HG03432 (cell line): ENCODE data around the gene NLRP9.

ENCODE experiments used
- ATAC-seq: cut with Tn5 transposase; IDR thresholded peaks from one replicate; pipeline ENCODE4 v1.9.1; 2021; ENCODE audit warnings: mild to moderate bottlenecking, moderate library complexity; ENCODE audit not compliant: unreplicated experiment

NLRP9 gene

GRCh38 chr19:55704494-55705245, 33.5 kb downstream of the NLRP9 start:
- ATAC-seq = no peak

GRCh38 chr19:55703790-55704215, 34.4 kb downstream of the NLRP9 start:
- ATAC-seq = no peak

- ATAC-seq = no peak
Measured at GRCh38 chr19:55702131-55702627, 36.0 kb downstream of the NLRP9 start.

GRCh38 chr19:55700813-55701212, 37.4 kb downstream of the NLRP9 start:
- no peak for ATAC-seq

- ATAC-seq = no peak
Measured at GRCh38 chr19:55699221-55699620, 39.0 kb downstream of the NLRP9 start.

GRCh38 chr19:55698256-55698655, 39.9 kb downstream of the NLRP9 start:
- no peak for ATAC-seq

GRCh38 chr19:55697698-55698097, 40.5 kb downstream of the NLRP9 start:
- no peak for ATAC-seq

GRCh38 chr19:55697069-55697440, 41.1 kb downstream of the NLRP9 start:
- ATAC-seq = no peak

GRCh38 chr19:55696301-55697068, 41.7 kb downstream of the NLRP9 start:
- ATAC-seq = no peak

- no peak for ATAC-seq
Measured at GRCh38 chr19:55695511-55696290, 42.5 kb downstream of the NLRP9 start.

GRCh38 chr19:55694656-55695491, 43.3 kb downstream of the NLRP9 start:
- no peak for ATAC-seq

- ATAC-seq = no peak
Measured at GRCh38 chr19:55694241-55694655, 44.0 kb downstream of the NLRP9 start.

GRCh38 chr19:55693336-55693974, 44.7 kb downstream of the NLRP9 start:
- no peak for ATAC-seq

GRCh38 chr19:55692681-55693081, 45.5 kb downstream of the NLRP9 start:
- ATAC-seq = no peak

- no peak for ATAC-seq
Measured at GRCh38 chr19:55691561-55692481, 46.4 kb downstream of the NLRP9 start.

GRCh38 chr19:55690769-55691545, 47.2 kb downstream of the NLRP9 start:
- no peak for ATAC-seq

GRCh38 chr19:55690109-55690768, 48.0 kb downstream of the NLRP9 start:
- no peak for ATAC-seq
